ENCODE data around the gene UXS1.

- TF ChIP-seq L3MBTL2 (conservative IDR thresholded peaks at IDR 0.05) (no peak), PKNOX1 (IDR thresholded peaks at IDR 0.05) (no peak), FOXM1 (IDR thresholded peaks at IDR 0.05; ENCODE audit: borderline replicate concordance) (no peak)
These were observed 76.8 kb downstream of the UXS1 start for GRCh38 chr2:106117347-106117746.

Measured in HEK293T (cell line).